ENCODE results near the gene LRRC70. TPM values are rescaled to one million over a fixed set of nuclear protein-coding genes. Genes with fewer than 3 reads are reported as not detected.

LRRC70 gene
- total RNA-seq, 2 experiments from 2014 or later: 0.34 to 0.45 TPM

DNA sequence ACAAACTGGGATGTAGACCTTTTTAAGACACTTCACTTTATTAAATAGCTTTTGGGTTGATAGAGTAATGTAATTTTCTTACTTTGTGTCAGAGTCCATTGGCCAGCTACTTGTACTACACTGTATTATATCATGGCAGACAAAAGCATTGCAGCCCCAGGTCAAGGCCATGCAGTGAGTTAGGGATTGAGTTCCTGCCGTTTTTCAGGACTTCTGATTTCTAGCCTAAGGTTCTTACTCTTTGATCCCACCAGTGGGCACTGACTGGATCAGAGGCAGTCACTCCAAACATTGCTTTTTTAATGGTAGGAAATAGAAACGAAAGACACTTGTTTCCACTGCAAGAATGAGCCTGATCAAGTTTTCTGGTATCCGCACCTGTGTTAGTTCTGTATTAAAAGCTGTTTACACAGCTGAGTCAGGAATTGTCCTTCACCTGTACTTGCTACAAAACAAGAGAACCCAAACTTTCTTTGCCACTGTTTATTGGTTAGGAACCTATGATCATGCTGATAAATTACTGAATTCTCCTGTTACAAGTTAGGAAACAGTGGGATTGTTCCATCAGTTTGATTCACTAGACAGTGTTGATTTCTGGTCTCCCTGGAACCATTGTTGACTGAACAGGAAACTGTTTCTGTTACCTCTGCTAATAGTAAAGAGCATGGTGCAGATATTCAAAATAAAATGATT lies 22.1 kb downstream of the LRRC70 start:
- no peak for ATAC-seq
- intact Hi-C loops (cut with micrococcal nuclease): no loop called here
- H3K36me3 Mint-ChIP-seq (ENCODE audit: low read depth): peaks cover 13% of the 10 kb centered on the region
- ChIA-PET CTCF (no interaction called here), POLR2A (no interaction called here)
- no peak overlapping the region for H3K27ac Mint-ChIP-seq
- no peaks in the 10 kb centered on the region for H3K27me3 Mint-ChIP-seq
- H3K4me1 Mint-ChIP-seq (ENCODE audit: low read depth): no peaks in the 10 kb centered on the region
- TF ChIP-seq, protein P1, sequence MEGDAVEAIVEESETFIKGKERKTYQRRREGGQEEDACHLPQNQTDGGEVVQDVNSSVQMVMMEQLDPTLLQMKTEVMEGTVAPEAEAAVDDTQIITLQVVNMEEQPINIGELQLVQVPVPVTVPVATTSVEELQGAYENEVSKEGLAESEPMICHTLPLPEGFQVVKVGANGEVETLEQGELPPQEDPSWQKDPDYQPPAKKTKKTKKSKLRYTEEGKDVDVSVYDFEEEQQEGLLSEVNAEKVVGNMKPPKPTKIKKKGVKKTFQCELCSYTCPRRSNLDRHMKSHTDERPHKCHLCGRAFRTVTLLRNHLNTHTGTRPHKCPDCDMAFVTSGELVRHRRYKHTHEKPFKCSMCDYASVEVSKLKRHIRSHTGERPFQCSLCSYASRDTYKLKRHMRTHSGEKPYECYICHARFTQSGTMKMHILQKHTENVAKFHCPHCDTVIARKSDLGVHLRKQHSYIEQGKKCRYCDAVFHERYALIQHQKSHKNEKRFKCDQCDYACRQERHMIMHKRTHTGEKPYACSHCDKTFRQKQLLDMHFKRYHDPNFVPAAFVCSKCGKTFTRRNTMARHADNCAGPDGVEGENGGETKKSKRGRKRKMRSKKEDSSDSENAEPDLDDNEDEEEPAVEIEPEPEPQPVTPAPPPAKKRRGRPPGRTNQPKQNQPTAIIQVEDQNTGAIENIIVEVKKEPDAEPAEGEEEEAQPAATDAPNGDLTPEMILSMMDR (IDR thresholded peaks at IDR 0.05): no peak
- DNase-seq: no peak
- H3K4me3 Mint-ChIP-seq: no peak overlapping the region
- H3K9me3 Mint-ChIP-seq: no peaks in the 10 kb centered on the region

DNA sequence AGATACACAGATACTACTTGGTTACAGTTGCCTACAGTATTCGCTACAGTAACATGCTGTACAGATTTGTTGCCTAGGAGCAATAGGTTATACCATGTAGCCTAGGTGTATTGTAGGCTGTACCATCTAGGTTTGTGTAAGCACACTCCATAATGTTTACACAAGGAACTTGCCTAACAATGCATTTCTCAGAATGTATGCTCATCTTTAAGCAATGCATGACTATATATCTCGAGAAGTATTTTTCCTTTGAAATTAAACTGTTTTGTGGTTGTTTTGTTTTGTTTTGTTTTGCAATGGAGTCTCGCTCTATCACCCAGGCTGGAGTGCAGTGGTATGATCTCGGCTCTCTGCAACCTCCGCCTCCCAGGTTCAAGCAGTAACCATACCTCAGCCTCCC lies 25.3 kb downstream of the LRRC70 start:
- Mint-ChIP-seq H3K36me3 (ENCODE audit: low read depth) (peaks cover 23% of the 10 kb centered on the region), H3K4me1 (ENCODE audit: low read depth) (no peaks in the 10 kb centered on the region), H3K27me3 (no peaks in the 10 kb centered on the region), H3K9me3 (no peaks in the 10 kb centered on the region), H3K27ac (no peak overlapping the region), H3K4me3 (no peak overlapping the region)
- TF ChIP-seq, protein P1 (IDR thresholded peaks at IDR 0.05): no peak
- ATAC-seq: no peak
- CTCF ChIA-PET: no interaction called here
- intact Hi-C loops (cut with micrococcal nuclease): no loop called here
- no peak for DNase-seq
- POLR2A ChIA-PET: no interaction called here

DNA sequence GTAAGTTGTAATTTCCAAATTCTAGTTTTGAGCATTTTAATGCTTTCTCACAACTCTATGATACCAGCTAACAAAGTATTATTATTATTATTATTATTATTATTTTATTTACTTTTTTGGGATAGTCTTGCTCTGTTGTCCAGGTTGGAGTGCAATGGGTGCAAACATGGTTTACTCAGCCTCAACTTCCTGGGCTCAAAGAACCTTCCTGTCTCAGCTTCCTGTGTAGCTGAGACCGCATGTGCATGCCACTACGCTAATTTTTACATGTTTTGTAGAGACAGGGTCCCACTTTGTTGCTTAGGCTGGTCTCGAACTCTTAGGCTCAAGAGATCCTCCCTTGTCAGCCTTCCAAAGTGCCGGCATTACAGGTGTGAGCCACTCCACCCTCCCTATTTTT lies 27.0 kb downstream of the LRRC70 start:
- Mint-ChIP-seq H3K36me3 (ENCODE audit: low read depth) (peaks cover 29% of the 10 kb centered on the region), H3K9me3 (no peaks in the 10 kb centered on the region), H3K27ac (no peak overlapping the region), H3K27me3 (no peaks in the 10 kb centered on the region), H3K4me3 (no peak overlapping the region), H3K4me1 (ENCODE audit: low read depth) (no peaks in the 10 kb centered on the region)
- intact Hi-C loops (cut with micrococcal nuclease): no loop called here
- ChIA-PET CTCF (interaction anchor here (1.2 kb wide), 1 partner anchor 28 kb away, joined by 3 read pairs; no protein-coding TSS in a partner anchor), POLR2A (no interaction called here)
- TF ChIP-seq, protein P1 (IDR thresholded peaks at IDR 0.05): no peak
- ATAC-seq (no peak), DNase-seq (no peak)

DNA sequence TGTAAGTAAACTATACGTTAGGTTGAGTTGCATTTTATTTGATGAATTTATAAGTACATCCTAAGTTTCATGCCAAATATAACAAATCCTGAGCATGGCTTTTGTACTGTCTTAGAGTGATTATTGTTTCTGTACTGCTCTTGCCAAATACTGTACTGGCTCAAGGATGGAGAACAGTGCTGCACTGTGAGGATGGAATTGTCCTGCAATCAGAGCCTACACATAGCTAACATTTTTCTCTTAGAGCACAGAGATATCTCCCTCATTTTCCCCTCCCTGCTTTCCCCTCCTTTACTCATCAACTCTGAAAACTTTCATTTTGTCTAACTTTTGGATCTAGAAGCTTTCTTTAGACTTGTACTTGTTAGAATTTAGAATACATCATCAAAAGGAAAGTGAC lies 28.3 kb downstream of the LRRC70 start:
- TF ChIP-seq, protein P1 (IDR thresholded peaks at IDR 0.05): no peak
- ChIA-PET CTCF (no interaction called here), POLR2A (no interaction called here)
- Mint-ChIP-seq H3K27ac (no peak overlapping the region), H3K9me3 (no peaks in the 10 kb centered on the region), H3K4me1 (ENCODE audit: low read depth) (no peaks in the 10 kb centered on the region), H3K36me3 (ENCODE audit: low read depth) (peaks cover 35% of the 10 kb centered on the region), H3K4me3 (no peak overlapping the region), H3K27me3 (no peaks in the 10 kb centered on the region)
- intact Hi-C loops (cut with micrococcal nuclease): no loop called here
- DNase-seq (no peak), ATAC-seq (no peak)

DNA sequence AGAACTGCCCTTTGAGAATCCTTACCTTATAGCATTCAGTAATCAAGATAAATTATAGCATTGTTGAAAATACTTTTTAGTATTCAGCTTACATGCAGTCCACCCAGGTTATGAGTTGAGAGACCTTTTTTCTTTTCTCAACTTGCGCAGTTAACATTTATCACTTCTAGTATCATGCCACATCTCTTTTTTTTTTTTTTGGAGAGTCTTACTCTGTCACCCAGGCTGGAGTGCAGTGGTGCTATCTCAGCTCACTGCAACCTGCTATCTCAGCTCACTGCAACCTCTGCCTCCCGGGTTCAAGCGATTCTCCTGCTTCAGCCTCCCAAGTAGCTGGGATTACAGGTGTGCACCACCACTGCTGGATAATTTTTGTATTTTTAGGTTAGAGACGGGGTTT lies 29.0 kb downstream of the LRRC70 start:
- no peak for DNase-seq
- Mint-ChIP-seq H3K4me3 (no peak overlapping the region), H3K9me3 (no peaks in the 10 kb centered on the region), H3K27me3 (no peaks in the 10 kb centered on the region), H3K4me1 (ENCODE audit: low read depth) (no peaks in the 10 kb centered on the region), H3K36me3 (ENCODE audit: low read depth) (peaks cover 34% of the 10 kb centered on the region), H3K27ac (no peak overlapping the region)
- TF ChIP-seq, protein P1 (IDR thresholded peaks at IDR 0.05): no peak
- intact Hi-C loops (cut with micrococcal nuclease): no loop called here
- CTCF ChIA-PET: no interaction called here
- POLR2A ChIA-PET: no interaction called here
- ATAC-seq: no peak
